GM11168 (cell line): Measurements from ENCODE around the gene MAK.
"Not testable (repeated sequence)": the region's sequence is repeated elsewhere in the genome, so short reads cannot be mapped to it uniquely, and the experiment has no call there.

Experiments
- in situ Hi-C: fragments of 300-500 bp; cut with MboI; formaldehyde crosslinking; loops from one replicate; pipeline ENCODE4 v1.12.0; 2022; ENCODE audit warnings: low sequenced_read_pairs; ENCODE audit not compliant: unreplicated experiment

Gene MAK

GRCh38 chr6:10837995-10838793 is at the start of gene MAK:
MAK (minus strand) TSS chr6:10838539; CDS start chr6:10830648, 7,891 bp downstream.
- in situ Hi-C loops: no loop called here

GRCh38 chr6:10886691-10887502 is 48.6 kb upstream of the MAK start, which contains the start of gene SYCP2L:
SYCP2L (plus strand) TSS chr6:10887052; CDS start chr6:10887127, 75 bp downstream.
- in situ Hi-C loops: no loop called here

- in situ Hi-C loops: not testable (repeated sequence)
Measured at GRCh38 chr6:10886365-10886690, 48.0 kb upstream of the MAK start.

GRCh38 chr6:10884245-10884972 is 46.1 kb upstream of the MAK start:
- in situ Hi-C loops: no loop called here

- in situ Hi-C loops: no loop called here
Measured at GRCh38 chr6:10883312-10884244, 45.2 kb upstream of the MAK start.

- in situ Hi-C loops: no loop called here
Measured at GRCh38 chr6:10882657-10883171, 44.4 kb upstream of the MAK start.

- in situ Hi-C loops: not testable (repeated sequence)
Measured at GRCh38 chr6:10882253-10882630, 43.9 kb upstream of the MAK start.

GRCh38 chr6:10880366-10880765 is 42.0 kb upstream of the MAK start:
- in situ Hi-C loops: no loop called here

- in situ Hi-C loops: no loop called here
Measured at GRCh38 chr6:10877871-10878270, 39.5 kb upstream of the MAK start.

GRCh38 chr6:10877012-10877411 is 38.7 kb upstream of the MAK start:
- in situ Hi-C loops: no loop called here

- in situ Hi-C loops: no loop called here
Measured at GRCh38 chr6:10875026-10875425, 36.7 kb upstream of the MAK start.

- in situ Hi-C loops: no loop called here
Measured at GRCh38 chr6:10874207-10874606, 35.9 kb upstream of the MAK start.

- in situ Hi-C loops: no loop called here
Measured at GRCh38 chr6:10873374-10873773, 35.0 kb upstream of the MAK start.

GRCh38 chr6:10867952-10868351 is 29.6 kb upstream of the MAK start:
- in situ Hi-C loops: no loop called here

- in situ Hi-C loops: not testable (repeated sequence)
Measured at GRCh38 chr6:10866709-10867108, 28.4 kb upstream of the MAK start.

- in situ Hi-C loops: not testable (repeated sequence)
Measured at GRCh38 chr6:10863031-10863430, 24.7 kb upstream of the MAK start.

- in situ Hi-C loops: no loop called here
Measured at GRCh38 chr6:10862361-10862760, 24.0 kb upstream of the MAK start.

- in situ Hi-C loops: no loop called here
Measured at GRCh38 chr6:10861086-10861485, 22.7 kb upstream of the MAK start.

GRCh38 chr6:10857259-10857658 is 18.9 kb upstream of the MAK start:
- in situ Hi-C loops: no loop called here
